AG04450 (cell line): ENCODE data around the gene USP37. TPM values are rescaled to one million over a fixed set of nuclear protein-coding genes. Genes with fewer than 3 reads are reported as not detected.

Experiments
- CTCF ChIA-PET: fragments of 300-600, 350-600 bp; formaldehyde crosslinking; extraction: SDS; loops from one replicate; lab custom pipeline; 2022; ENCODE audit warnings: antibody characterized with exemption, inconsistent platforms; lab: Charles Lee
- POLR2A ChIA-PET: fragments of 350-600 bp; formaldehyde crosslinking; extraction: SDS; loops from one replicate; lab custom pipeline; 2021; ENCODE audit warnings: antibody characterized with exemption, inconsistent platforms; lab: Yijun Ruan, JAX
- DNase-seq: peaks from one replicate; pipeline ENCODE4 v3.0.0-alpha.2; 2011; ENCODE audit warnings: low read depth, low spot score
- H3K27ac ChIP-seq: one replicate; pipeline ENCODE4 v1.5.1; 2012; ENCODE audit warnings: low read depth, low read length, control low read depth
- H3K27me3 ChIP-seq: one replicate; pipeline ENCODE4 v1.6.0; 2012; ENCODE audit warnings: low read length; ENCODE audit not compliant: control insufficient read depth, insufficient read depth
- H3K4me3 ChIP-seq: 2 replicates; pipeline ENCODE4 v1.5.1; 2011; ENCODE audit warnings: mild to moderate bottlenecking, low read depth, low read length, control low read depth
- H3K9me3 ChIP-seq: 2 replicates; pipeline ENCODE4 v1.5.1; 2012; ENCODE audit warnings: low read length; ENCODE audit not compliant: control insufficient read depth, insufficient read depth
- polyA plus RNA-seq: library from polyadenylated mRNA; depleted of rRNA; stranded (reverse); fragments of >200 nt; gene quantifications from 2 replicates; pipeline ENCODE4 v1.2.3, GENCODE V29; 2011
- TF ChIP-seq, protein P1 (sequence below): IDR thresholded peaks from 2 replicates; pipeline ENCODE4 v1.5.1; 2011; ENCODE audit warnings: low read depth, low read length, control low read depth, inconsistent platforms

USP37 gene
- polyA plus RNA-seq, 1 experiment, result 4.9 TPM

- Histone ChIP-seq H3K27me3 (no peaks in the 10 kb centered on the region), H3K27ac (no peak overlapping the region), H3K4me3 (no peak overlapping the region), H3K9me3 (no peaks in the 10 kb centered on the region)
- ChIA-PET POLR2A (no interaction called here), CTCF (interaction anchor here (1.2 to 1.8 kb wide), 2 partner anchors 9 to 203 kb away, joined by 3 to 4 read pairs; no protein-coding TSS in a partner anchor)
- DNase-seq, result no peak
- TF ChIP-seq, protein P1, sequence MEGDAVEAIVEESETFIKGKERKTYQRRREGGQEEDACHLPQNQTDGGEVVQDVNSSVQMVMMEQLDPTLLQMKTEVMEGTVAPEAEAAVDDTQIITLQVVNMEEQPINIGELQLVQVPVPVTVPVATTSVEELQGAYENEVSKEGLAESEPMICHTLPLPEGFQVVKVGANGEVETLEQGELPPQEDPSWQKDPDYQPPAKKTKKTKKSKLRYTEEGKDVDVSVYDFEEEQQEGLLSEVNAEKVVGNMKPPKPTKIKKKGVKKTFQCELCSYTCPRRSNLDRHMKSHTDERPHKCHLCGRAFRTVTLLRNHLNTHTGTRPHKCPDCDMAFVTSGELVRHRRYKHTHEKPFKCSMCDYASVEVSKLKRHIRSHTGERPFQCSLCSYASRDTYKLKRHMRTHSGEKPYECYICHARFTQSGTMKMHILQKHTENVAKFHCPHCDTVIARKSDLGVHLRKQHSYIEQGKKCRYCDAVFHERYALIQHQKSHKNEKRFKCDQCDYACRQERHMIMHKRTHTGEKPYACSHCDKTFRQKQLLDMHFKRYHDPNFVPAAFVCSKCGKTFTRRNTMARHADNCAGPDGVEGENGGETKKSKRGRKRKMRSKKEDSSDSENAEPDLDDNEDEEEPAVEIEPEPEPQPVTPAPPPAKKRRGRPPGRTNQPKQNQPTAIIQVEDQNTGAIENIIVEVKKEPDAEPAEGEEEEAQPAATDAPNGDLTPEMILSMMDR, result no peak
Measured at GRCh38 chr2:218474527-218474926, 93.6 kb downstream of the USP37 start.

GRCh38 chr2:218472988-218473387, 95.2 kb downstream of the USP37 start:
- H3K9me3 ChIP-seq, result no peaks in the 10 kb centered on the region
- POLR2A ChIA-PET, result no interaction called here
- CTCF ChIA-PET, result interaction anchor here (1.8 kb wide), 1 partner anchor 201 kb away, joined by 3 read pairs; no protein-coding TSS in a partner anchor
- no peaks in the 10 kb centered on the region for H3K27me3 ChIP-seq
- TF ChIP-seq, protein P1, result no peak
- H3K4me3 ChIP-seq, result no peak overlapping the region
- no peak overlapping the region for H3K27ac ChIP-seq
- no peak for DNase-seq

DNA sequence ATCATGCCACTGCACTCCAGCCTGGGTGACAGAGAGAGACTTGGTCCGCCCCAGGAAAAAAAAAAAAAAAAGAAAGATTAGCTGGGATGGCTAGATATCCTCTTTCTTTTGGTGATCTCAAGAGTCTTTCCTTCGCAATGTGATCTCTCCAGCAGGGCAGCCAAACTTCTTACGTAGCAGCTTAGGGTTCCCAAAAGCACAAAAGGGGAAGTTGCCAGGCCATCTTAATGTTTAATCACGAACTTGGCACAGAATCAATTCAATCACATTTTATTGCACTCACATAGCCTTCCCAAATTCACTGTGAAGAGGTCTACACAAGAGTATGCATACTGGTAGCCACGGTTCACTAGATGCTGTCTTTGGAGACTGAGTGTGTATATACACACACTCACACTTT, 96.2 kb downstream of the USP37 start:
- DNase-seq, result no peak
- Histone ChIP-seq H3K27ac (no peak overlapping the region), H3K4me3 (no peak overlapping the region), H3K9me3 (no peaks in the 10 kb centered on the region), H3K27me3 (no peaks in the 10 kb centered on the region)
- TF ChIP-seq, protein P1, result no peak
- POLR2A ChIA-PET, result interaction anchor here (0.6 kb wide), 2 partner anchors 50 to 422 kb away, joined by 4 read pairs; no protein-coding TSS in a partner anchor
- CTCF ChIA-PET, result interaction anchor here (1.5 kb wide), 1 partner anchor 200 kb away, joined by 3 read pairs; no protein-coding TSS in a partner anchor

DNA sequence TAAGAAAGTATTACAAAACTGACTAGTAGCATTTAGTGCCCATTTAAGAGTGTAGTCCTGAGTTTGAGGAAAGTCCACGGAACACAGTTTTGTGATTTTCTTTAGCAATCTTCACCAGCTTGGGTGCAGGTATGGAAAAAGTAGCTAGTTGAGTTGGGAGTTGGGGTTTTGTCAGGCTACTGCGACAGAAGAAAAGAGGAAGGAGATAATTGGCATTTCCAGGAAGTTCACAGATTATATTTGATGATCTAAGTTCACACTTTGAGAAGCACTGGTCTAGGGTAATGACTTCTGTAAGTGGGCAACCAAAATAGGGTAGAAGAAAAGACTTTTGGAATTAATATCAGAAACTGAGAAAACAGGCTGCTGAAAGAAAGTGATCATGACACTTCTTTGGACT, 97.1 kb downstream of the USP37 start:
- DNase-seq, result no peak
- no peaks in the 10 kb centered on the region for H3K9me3 ChIP-seq
- H3K27ac ChIP-seq, result no peak overlapping the region
- H3K27me3 ChIP-seq, result no peaks in the 10 kb centered on the region
- CTCF ChIA-PET, result interaction anchor here (0.6 to 1.5 kb wide), 4 partner anchors 9 to 199 kb away, joined by 3 to 9 read pairs (median 4); no protein-coding TSS in a partner anchor
- TF ChIP-seq, protein P1, result no peak
- no peak overlapping the region for H3K4me3 ChIP-seq
- POLR2A ChIA-PET, result no interaction called here

GRCh38 chr2:218470448-218470847, 97.7 kb downstream of the USP37 start:
- Histone ChIP-seq H3K4me3 (no peak overlapping the region), H3K9me3 (no peaks in the 10 kb centered on the region), H3K27me3 (no peaks in the 10 kb centered on the region), H3K27ac (no peak overlapping the region)
- no peak for DNase-seq
- POLR2A ChIA-PET, result no interaction called here
- TF ChIP-seq, protein P1, result no peak
- CTCF ChIA-PET, result interaction anchor here (1.4 to 1.5 kb wide), 3 partner anchors 8 to 198 kb away, joined by 3 to 9 read pairs (median 6); no protein-coding TSS in a partner anchor
